ENCODE data around the gene GOLGA6L10. TPM values are rescaled to one million over a fixed set of nuclear protein-coding genes. Genes with fewer than 3 reads are reported as not detected.
A peak's percentile ranks its signal among the peaks of the same experiment; 100 is the strongest.
"Not testable (repeated sequence)": the region's sequence is repeated elsewhere in the genome, so short reads cannot be mapped to it uniquely, and the experiment has no call there.

The GOLGA6L10 gene
- total RNA-seq, 1 donor from 2014 or later, result 6.3 TPM

- TF ChIP-seq CTCF (conservative IDR thresholded peaks at IDR 0.05), result no peak
- no peaks in the 10 kb centered on the region for H3K9me3 Mint-ChIP-seq
- no peak overlapping the region for H3K4me3 Mint-ChIP-seq
- no peak for DNase-seq (ENCODE audit: extremely low spot score, unreplicated experiment)
- no peak overlapping the region for H3K27ac Mint-ChIP-seq
- H3K36me3 Mint-ChIP-seq, result no peaks in the 10 kb centered on the region
- H3K27me3 Mint-ChIP-seq, result peaks cover 3% of the 10 kb centered on the region
- H3K4me1 Mint-ChIP-seq (ENCODE audit: unreplicated experiment), result no peaks in the 10 kb centered on the region
These were observed 32.2 kb downstream of the GOLGA6L10 start for GRCh38 chr15:82317091-82317489.

- H3K4me3 Mint-ChIP-seq; H3K27ac Mint-ChIP-seq; H3K36me3 Mint-ChIP-seq; DNase-seq (ENCODE audit: extremely low spot score, unreplicated experiment); H3K4me1 Mint-ChIP-seq (ENCODE audit: unreplicated experiment); H3K9me3 Mint-ChIP-seq; H3K27me3 Mint-ChIP-seq: not testable (repeated sequence)
These were observed 32.8 kb downstream of the GOLGA6L10 start for GRCh38 chr15:82316247-82317090.

DNA sequence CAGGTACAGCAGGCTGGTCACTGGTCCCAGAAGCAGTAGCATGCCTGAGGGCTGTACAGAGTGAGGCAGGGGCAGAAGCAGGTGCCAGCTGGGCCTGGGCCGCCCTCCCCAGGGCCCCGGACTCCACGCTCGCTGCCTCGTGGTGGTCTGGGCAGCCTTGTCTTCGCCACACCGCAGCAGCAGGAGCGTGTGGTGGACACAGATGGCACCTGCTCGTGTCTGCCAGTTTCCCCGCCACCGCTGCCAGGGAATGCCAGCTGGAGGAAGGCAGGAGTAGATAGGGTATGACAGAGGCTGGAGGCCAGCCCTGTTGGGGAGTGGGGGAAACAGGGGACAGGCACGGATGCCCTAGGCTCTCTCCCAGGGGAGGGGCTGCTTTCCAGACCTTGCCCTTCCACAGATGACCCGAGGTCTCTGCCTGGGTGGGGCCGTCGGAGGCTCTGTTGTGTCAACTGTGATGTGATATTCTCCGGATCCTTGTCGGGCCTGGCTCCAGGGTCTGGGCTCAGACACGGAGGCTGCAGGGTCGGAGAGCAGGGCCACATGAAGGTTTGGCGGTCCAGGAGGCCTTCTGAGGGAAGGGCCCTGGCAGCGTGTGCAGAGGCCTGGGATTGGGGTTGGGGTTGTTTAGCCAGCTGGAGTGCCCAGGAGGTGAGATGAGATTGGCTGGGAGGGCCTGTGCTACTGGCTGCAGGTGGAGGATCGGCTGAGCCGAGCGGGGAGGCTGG lies 33.6 kb downstream of the GOLGA6L10 start:
- DNase-seq (ENCODE audit: extremely low spot score, unreplicated experiment), result no peak
- no peak overlapping the region for H3K4me3 Mint-ChIP-seq
- H3K36me3 Mint-ChIP-seq, result no peaks in the 10 kb centered on the region
- H3K27me3 Mint-ChIP-seq, result peaks cover 6% of the 10 kb centered on the region
- no peaks in the 10 kb centered on the region for H3K9me3 Mint-ChIP-seq
- TF ChIP-seq CTCF (conservative IDR thresholded peaks at IDR 0.05), result no peak
- no peaks in the 10 kb centered on the region for H3K4me1 Mint-ChIP-seq (ENCODE audit: unreplicated experiment)
- H3K27ac Mint-ChIP-seq, result no peak overlapping the region

DNA sequence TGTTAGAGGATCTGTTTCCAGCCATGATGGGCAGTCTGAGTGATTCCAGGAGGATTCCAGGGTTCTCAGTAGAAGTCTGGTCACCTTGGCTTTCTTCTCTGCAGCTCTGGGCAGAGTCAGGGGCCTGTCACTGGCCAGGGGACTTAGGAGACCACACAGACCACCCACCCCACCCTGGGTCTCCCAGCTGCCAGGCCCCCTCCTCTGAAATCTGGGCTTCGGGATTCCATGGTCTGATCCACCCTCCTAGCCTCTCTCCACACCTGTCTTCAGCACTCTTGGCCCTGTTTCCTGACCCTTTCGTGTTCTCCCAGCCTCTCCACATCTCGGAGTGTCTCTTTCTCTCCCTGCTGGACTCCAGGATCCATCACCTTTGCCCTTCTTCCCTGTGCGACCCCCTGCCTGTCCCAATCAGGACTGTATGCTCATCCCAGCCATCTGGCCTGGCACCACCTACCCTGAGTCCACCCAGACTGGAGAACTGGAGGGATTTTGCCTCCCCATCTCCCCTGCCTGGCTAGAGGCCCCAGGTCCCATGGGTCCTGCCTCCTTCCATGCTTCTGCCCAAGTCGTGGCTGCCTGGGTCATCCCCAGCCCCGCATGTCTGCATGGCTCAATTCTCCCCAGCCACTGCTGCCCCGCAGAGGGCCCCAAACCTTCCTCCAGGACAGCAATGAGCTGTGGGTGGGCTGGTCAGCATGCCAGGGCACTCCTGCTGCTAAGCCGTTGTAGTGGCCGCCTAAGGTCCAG lies 34.3 kb downstream of the GOLGA6L10 start:
- Mint-ChIP-seq H3K4me3 (no peak overlapping the region), H3K27ac (no peak overlapping the region)
- TF ChIP-seq CTCF (conservative IDR thresholded peaks at IDR 0.05), result no peak

GRCh38 chr15:82313951-82314768 lies 35.1 kb downstream of the GOLGA6L10 start:
- peaks cover 10% of the 10 kb centered on the region for H3K27me3 Mint-ChIP-seq
- not testable (repeated sequence) for H3K4me3 Mint-ChIP-seq; H3K9me3 Mint-ChIP-seq; H3K36me3 Mint-ChIP-seq; DNase-seq (ENCODE audit: extremely low spot score, unreplicated experiment); H3K27ac Mint-ChIP-seq; H3K4me1 Mint-ChIP-seq (ENCODE audit: unreplicated experiment)

More for the DNA sequence above, 34.3 kb downstream of the GOLGA6L10 start:
- no peak for DNase-seq (ENCODE audit: extremely low spot score, unreplicated experiment)
- Mint-ChIP-seq H3K27me3 (peaks cover 10% of the 10 kb centered on the region), H3K9me3 (no peaks in the 10 kb centered on the region), H3K4me1 (ENCODE audit: unreplicated experiment) (no peaks in the 10 kb centered on the region), H3K36me3 (no peaks in the 10 kb centered on the region)

- H3K4me1 Mint-ChIP-seq (ENCODE audit: unreplicated experiment), result no peaks in the 10 kb centered on the region
- TF ChIP-seq CTCF (conservative IDR thresholded peaks at IDR 0.05), result no peak
- H3K27ac Mint-ChIP-seq, result no peak overlapping the region
- H3K27me3 Mint-ChIP-seq, result peaks cover 10% of the 10 kb centered on the region
- no peaks in the 10 kb centered on the region for H3K36me3 Mint-ChIP-seq
- H3K4me3 Mint-ChIP-seq, result no peak overlapping the region
- DNase-seq (ENCODE audit: extremely low spot score, unreplicated experiment), result peak; percentile 48
- no peaks in the 10 kb centered on the region for H3K9me3 Mint-ChIP-seq
These were observed 35.8 kb downstream of the GOLGA6L10 start for GRCh38 chr15:82313446-82313845.
